HG02571 (cell line): ENCODE results near the gene IFNB1.

Experiments
- ATAC-seq: cut with Tn5 transposase; IDR thresholded peaks from one replicate; pipeline ENCODE4 v1.9.1; 2021; ENCODE audit warnings: mild to moderate bottlenecking, moderate library complexity; ENCODE audit not compliant: unreplicated experiment

Gene IFNB1

DNA sequence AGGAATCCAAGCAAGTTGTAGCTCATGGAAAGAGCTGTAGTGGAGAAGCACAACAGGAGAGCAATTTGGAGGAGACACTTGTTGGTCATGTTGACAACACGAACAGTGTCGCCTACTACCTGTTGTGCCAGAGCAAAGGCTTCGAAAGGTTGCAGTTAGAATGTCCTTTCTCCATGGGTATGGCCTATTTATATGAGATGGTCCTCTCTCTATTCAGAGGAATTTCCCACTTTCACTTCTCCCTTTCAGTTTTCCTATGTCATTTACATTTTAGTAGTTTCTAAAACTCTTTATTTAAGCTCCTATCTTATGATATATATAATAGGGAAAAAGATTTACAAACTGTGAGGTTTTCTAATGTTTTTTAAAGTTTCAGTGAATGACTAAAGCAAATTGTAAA, at the start of gene IFNB1:
IFNB1 (minus strand) TSS at position 162 of the 400 bp plus-strand sequence; CDS start at position 89, 73 bp downstream.
- ATAC-seq, result no peak

DNA sequence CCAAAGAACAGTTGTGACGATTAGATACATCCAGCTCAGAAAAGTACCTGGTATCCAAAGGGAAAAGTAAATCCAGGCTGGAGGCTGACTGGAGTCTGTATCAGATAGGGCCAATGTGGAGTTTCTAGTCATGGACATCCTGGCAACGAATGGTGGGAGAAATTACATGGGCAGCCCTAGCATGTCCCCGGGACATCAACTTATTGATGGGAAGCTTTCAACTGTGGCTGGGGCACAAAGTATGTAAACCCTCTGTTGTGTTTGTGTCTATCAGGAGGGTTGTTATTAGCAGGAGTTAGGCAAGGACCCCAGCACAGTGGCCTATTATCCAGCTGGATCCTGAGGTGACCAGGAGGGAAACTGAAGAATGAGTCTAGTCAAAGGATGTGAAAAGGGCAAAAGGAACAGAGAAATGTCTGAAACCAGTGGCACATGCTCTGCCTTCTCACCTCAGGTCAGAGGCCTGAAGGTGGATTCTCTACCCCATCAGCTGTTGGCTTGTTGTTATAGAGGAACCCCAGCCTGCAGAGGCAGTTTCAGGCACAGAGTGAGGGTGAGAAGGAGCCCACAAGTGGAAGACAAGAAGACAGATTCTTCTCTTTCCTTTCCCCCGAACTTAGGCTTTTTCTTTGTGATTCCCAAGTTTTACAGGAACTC, 44.0 kb upstream of the IFNB1 start:
- ATAC-seq, result no peak

DNA sequence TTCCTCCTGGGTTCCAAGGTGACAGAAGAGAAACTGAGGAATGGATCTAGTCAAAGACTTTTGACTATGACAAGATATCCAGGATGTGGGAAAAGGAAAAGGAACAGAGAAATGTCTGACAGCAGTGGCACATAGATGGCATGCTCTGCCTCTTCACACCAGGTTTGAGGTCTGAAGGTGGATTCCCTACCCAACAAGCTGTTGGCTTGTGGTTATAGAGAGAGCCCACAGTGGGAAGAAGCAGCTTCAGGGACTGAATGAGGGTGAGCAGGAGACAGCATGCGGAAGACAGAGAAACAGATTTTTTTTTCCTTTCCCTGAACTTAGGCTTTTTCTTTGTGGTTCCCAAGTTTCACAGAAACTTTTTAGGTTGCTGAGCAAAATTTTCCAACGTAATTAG, 43.3 kb upstream of the IFNB1 start:
- ATAC-seq, result peak; percentile 67

DNA sequence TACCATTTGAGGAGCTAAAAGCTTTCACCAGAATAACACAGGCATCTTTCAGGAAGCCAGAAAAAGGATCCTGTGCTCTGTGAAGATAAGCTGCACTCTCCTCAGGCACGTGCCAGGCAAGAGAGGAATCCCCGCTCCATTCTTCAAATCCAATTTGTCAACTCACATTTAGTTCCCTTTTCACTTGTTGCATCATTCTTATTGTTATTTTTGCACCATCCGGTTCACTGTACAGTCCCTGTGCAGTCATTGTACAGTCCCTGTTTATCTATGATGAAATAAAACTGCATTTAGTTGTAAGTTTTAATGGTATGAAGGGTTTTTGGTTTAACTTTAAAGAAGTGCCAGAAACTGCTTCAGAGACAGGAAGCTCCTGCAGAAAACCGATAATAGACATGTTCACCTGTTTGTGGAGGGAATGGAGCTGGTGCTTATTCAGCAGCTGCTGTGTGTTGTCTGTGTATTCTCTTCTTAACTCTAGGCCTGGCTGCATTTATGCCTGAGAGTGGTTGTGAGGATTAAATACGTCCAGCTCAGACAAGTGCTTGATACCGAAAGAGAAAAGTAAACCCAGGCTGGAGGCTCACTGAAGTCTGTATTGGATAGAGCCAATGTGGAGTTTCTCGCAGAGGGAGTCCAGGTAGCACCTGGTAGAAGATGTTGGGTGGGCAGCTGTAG, 41.5 kb upstream of the IFNB1 start:
- no peak for ATAC-seq

DNA sequence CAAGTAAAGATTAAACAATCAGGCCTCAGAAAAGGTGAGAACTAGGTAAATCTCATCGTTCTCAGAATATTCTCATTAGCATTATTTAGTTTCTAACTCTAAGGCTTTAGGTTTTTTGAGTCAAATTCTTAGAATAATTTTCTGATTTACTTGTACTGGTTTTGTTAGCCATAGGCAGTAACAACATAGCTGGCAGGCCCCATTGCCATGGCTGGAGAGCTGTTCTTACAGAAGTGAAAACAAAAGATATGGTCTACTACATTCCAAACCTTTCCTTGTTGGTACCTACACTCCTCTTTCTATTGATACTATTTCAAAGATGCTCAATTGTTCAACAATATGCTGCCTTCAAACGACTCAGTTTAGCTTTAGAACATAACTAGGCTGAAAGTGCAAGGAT, 36.6 kb upstream of the IFNB1 start:
- no peak for ATAC-seq

DNA sequence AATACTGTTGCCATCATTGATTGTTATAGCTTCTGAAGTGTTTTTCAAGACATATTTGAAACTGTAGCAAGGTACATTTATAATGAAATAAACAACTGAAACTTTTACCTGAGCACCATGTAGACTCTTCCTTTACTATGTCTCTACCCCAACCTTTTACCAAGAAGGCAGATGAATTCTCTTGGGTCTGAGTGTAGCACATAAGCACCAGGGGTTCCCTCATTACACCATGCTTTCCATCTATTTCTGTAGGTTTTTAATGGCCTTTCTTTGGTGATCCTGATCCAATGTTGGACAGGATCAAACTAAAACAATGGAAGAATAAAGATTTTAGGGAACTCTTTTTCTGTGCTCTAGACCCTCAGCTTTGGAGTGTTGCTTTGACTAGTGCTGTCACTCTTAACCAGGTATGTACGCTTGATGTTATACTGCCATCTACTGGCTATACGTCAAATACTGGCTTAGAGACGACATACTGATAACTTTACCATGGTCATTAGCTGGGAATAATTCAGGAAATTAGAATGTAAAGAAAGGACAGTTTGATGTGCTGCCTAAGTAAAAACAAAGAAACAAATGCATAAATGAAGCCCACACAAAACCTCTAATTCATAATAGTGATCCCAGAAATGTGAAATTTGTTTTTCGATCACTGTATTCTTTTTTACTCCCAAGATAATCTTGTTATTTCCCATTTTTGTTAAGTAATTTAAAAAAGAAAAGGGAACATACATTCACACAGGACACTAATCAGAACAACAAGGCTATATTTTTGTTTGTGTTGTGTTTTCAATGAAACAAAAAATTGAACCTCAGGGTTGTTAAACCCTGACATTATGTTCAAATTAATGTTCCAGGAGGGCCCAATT, 33.2 kb upstream of the IFNB1 start:
- ATAC-seq, result peak; percentile 97

DNA sequence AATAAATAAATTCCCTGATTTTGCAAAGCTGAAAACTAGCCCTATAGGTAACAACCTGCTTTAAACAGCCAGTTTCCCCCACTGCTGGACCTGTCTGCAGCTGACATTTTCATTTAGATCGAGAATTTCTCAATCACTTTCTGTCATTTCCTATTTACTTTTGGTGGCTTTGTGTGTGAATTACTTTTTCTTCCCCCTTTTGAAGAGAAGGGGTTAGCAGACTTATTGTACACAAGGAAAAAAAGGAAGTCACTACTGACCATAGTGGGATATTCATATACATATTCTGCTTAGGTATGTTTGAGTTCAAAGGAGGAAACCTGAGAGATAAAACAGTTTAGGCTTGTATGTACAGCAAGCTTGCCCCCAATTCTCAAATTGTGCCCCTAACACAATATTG, 27.0 kb upstream of the IFNB1 start:
- no peak for ATAC-seq

DNA sequence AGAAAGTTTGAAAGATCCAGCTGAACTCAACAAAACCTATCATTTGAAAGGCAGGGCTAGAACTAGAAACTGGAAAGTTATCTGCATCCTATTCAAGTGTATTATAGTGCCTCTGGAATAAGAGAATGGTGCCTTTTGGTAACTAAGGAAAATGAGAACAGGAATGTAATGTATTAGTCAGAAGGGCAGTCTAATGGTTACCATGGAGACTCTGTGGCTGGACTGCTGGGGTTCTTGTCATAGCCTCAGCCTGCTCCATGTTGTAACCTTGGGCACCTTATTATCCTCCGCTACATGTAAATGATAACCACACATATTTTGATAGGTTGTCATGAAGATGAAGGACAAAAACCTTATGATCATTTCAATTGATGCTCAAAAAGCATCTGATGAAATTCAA, 24.6 kb upstream of the IFNB1 start:
- no peak for ATAC-seq

DNA sequence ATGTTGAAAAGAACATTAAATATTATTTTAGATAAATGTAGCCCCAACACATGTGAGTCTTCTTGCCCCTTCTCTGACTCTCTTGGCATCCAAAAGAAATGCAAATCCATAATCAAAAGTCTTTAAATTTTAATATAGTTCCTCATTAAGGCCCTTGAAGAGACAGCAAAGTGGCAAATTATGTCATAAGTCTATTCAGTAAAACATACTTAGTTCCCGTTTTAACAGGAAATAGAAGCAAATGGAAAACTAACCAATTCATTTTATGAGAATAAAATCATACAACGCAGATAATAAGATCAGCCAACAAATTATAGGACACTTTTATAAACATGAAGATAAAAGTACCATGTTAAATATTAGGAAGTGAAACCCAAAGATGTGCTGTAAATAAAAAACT, 20.1 kb upstream of the IFNB1 start:
- ATAC-seq, result no peak

DNA sequence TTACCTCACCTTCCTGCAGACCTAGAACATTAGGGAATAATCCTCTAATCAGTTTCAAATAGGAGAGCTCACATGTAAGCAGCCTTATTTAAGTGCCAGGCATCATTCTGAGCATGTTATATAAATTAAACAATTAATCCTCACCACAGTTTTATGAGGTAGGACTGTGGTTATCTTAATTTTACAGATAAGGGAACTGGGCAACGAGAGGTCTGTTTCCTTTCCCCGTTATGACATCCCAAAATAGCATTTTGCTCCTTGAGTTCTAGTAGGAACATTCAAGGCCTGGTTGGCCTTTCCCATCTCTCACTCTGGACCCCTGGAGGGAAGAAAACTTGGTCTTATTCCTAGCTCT, 19.1 kb upstream of the IFNB1 start:
- ATAC-seq, result no peak

DNA sequence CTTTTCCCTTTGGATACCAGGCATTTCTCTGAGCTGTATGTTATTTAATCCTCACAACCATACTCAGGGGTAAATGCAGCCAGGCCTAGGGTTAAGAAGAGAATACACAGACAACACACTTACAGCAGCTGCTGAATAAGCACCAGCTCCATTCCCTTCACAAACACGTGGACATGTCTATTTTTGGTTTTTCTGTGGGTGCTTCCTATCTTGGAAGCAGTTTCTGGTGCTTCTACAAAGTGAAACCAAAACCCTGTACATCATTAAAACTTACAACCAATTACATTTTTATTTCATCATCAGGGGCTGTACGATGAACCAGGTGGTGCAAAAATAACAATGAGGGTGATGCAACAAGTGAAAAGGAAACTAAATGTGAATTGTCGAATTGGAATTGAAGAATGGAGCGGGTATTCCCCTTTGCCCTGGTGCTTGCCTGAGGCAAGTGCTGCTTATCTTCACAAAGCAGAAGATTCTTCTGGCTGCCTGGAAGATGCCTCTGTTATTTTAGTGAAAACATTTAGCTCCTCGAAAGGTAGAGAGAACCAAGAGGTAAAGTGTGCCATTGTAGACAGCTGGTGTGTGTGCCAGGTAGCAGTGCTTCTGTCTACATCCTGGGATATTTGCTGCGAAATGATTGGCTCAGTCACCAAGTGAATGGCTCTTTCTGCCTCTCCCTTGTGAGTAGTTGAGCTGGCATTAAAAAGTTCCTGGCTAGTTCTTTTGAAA, 18.6 kb upstream of the IFNB1 start:
- ATAC-seq, result peak; percentile 71

DNA sequence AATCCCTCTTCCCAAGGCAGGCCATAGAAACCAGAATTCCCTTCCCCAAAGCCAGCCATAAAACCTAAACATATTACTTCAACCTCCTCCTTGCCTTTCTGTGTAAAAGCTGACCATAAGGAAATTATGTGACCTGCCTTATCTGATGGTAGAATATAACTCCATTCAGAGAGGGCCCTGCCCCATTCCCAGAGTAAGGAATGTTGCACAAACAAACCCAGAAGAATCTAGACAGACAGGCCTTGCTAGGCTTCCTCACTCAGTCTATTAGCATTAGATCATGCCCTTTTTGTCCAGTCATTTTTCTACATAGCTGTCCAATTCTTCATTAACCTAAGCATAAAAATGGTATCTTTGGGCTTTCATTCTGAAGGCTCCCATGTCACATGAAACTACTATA, 17.8 kb upstream of the IFNB1 start:
- no peak for ATAC-seq

DNA sequence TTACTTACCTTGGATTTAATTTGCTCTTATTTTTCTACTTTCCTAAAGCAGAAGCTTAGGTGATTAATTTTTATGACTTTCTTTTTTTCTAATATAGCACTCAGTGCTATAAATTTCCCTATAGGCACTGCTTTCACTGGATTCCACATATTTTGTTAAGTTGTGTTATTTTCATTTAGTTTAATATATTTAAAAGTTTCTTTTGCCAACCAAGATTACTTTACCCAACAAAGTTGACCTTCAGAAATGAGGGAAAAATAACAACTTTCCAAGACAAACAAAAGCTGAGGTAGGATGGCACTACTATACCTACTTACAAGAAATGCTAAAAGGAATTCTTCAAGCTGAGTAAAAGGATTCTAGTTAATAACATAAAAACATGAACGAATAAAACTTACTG, 8.8 kb upstream of the IFNB1 start:
- ATAC-seq, result no peak

DNA sequence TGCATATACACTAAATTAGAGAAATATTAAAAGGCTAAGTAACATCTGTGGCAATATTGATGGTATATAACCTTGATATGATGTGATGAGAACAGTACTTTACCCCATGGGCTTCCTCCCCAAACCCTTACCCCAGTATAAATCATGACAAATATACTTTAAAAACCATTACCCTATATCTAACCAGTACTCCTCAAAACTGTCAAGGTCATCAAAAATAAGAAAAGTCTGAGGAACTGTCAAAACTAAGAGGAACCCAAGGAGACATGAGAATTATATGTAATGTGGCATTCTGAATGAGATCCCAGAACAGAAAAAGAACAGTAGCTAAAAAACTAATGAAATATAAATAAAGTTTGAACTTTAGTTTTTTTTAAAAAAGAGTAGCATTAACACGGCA, 7.3 kb upstream of the IFNB1 start:
- no peak for ATAC-seq

DNA sequence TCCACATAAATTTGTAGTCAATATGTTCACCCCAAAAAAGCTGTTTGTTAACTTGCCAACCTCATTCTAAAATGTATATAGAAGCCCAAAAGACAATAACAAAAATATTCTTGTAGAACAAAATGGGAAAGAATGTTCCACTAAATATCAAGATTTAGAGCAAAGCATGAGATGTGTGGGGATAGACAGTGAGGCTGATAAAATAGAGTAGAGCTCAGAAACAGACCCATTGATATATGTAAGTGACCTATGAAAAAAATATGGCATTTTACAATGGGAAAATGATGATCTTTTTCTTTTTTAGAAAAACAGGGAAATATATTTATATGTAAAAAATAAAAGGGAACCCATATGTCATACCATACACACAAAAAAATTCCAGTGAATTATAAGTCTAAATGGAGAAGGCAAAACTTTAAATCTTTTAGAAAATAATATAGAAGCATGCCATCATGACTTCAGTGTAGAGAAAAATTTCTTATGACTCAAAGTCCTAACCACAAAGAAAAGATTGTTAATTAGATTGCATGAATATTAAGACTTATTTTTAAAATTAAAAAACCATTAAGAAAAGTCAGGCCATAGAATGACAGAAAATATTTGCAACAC, 6.6 kb upstream of the IFNB1 start:
- no peak for ATAC-seq

DNA sequence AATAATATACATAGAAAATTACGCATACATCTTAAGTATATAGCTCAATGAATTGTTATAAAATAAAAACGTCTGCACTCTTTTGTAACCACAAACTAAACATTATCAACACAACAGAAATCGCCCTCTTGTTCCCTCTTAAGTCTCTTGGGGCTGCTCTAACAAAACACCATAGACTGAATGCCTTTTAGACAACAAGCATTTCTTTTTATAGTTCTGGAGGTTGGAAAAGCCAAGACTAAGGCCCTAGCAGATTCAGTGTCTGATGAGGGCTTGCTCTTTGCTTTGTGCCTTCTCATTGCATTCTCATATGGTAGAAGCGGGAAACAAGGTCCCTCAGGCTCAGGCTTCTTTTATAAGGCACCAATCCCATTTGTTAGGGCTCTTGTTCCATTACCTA, 4.9 kb upstream of the IFNB1 start:
- ATAC-seq, result no peak

DNA sequence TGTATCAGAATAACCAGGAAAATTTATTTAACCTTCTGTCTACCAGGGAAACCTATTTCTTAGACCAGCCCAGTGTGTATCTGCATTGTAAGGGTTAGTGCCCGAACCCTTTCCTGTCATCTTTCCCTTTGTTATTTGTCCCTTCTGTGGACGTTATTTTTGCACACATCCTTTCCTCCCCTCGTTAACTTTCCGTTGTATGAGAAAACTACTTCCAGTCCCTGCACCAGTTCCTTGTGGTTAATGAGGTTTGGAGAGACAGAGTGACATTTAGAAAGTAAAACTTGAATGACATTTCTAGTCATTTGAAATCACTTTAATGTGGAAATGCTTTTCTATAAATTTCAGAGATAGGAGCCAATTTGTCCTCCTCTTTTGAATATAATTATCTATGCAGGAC, 4.3 kb upstream of the IFNB1 start:
- ATAC-seq, result no peak

DNA sequence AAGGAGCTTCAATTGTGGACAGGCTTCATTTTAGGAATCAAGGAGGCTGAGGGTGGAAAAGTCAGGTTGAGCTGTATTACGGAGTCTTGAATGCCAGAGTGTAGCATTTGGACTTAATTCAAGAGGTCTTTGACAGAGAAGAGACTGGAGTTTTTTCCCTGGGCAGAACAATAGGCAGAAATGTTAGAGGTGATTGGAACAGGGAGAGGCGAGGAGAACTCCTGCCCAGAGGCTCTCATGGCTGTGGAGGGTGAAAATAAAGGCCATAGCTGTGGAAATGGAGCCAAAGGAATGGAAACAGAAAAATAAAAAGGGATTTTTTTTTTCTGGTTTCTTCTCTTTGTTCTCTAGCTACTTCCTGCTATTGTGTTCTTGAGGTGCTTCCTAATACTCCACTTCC, 3.7 kb upstream of the IFNB1 start:
- no peak for ATAC-seq

DNA sequence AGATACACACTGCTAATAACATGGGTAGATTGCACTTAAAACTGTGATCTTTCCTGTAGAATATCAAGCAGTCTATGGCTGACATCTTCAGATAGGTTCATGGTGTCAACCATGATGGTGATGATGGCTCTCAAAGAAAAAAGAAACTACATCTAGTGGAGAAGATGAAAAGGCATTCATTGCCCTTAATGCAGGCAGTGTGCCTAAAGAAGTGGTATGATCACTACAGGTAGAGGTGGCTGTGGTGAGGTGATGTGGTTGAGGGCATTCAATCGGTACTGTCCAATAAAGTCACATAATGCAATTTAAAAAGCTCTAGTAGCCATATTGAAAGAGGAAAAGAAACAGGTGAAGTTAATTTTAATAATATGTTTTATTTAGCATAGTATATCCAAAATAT, 3.1 kb upstream of the IFNB1 start:
- no peak for ATAC-seq

DNA sequence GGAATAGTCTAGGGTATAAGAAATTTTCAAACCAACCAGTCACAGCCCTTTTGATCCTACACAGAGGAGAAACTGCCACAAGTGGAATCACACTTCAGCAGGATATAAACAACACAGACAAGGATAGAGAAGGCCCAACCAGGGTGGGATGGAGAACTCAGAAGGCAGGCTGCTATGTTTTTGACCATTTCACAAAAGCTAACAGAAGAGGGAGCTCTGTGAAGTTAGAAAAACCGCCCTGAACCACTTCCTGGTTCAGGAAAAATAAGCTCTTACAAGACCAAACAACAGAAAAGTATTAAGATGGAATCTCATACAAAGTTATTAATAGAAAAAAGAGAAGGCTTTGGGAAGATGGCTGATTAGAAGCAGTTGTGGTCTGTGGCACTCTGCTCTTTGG, 960 bp upstream of the IFNB1 start:
- no peak for ATAC-seq

DNA sequence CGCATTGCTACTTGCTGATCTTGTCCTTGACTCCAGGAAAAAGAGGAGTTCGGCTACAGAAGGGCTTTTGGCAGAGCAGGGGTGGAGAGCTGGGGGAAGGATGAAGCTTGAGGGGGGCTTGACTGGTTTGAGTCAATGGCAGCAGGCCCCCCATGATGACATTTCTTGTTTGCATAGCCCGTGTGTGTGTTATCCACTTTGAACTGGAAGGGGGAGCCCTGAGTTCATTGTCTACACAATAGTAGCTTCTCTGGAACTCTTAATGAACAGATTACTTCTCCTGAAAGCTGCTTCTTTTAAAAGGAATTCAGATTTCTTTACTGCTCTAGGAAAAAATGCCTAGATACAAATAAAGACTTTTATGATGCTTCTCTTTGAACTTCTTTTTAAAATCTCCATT, 2.3 kb downstream of the IFNB1 start:
- ATAC-seq, result no peak
